Skeletal muscle tissue (tissue), 4 donors: ENCODE data around the gene EDEM3. TPM values are rescaled to one million over a fixed set of nuclear protein-coding genes. Genes with fewer than 3 reads are reported as not detected.

ENCODE experiments used
- H3K27ac ChIP-seq: one replicate; pipeline ENCODE4 v1.7.0; 2013; ENCODE audit warnings: mild to moderate bottlenecking, low read depth, low read length, inconsistent platforms
- H3K27me3 ChIP-seq, 3 donors: one replicate each; pipeline ENCODE4 v1.7.0; 2013; ENCODE audit warnings: low read length in 3 of 3; ENCODE audit not compliant: control insufficient read depth in 3 of 3, insufficient read depth in 3 of 3
- H3K36me3 ChIP-seq, 3 donors: one replicate each; pipeline ENCODE4 v1.7.0; 2013; ENCODE audit warnings: low read length in 3 of 3; ENCODE audit not compliant: control insufficient read depth in 3 of 3, insufficient read depth in 3 of 3
- H3K4me1 ChIP-seq, 3 donors: one replicate each; pipeline ENCODE4 v1.7.0; 2013; ENCODE audit warnings: low read length in 3 of 3, mild to moderate bottlenecking in 3 of 3; ENCODE audit not compliant: control insufficient read depth in 3 of 3, insufficient read depth in 3 of 3
- H3K4me3 ChIP-seq, 3 donors: one replicate each; pipeline ENCODE4 v1.7.0; 2013; ENCODE audit warnings: low read length in 3 of 3
- H3K9ac ChIP-seq, 3 donors: one replicate each; pipeline ENCODE4 v1.7.0; 2013; ENCODE audit warnings: low read length in 3 of 3, mild to moderate bottlenecking in 3 of 3, moderate library complexity in 2 of 3, low read depth in 1 of 3
- H3K9me3 ChIP-seq, 3 donors: one replicate each; pipeline ENCODE4 v1.7.0; 2013; ENCODE audit warnings: low read length in 3 of 3; ENCODE audit not compliant: control insufficient read depth in 3 of 3
- total RNA-seq: library from RNA; depleted of rRNA; stranded (reverse); fragments of >200 nt; gene quantifications from one replicate; pipeline ENCODE4 v1.2.3, GENCODE V29; 2014
- donor health status: Osteomylitis.

Gene EDEM3
- total RNA-seq, 1 donor from 2014 or later, result 28.2 TPM

GRCh38 chr1:184661801-184662200 is 92.9 kb downstream of the EDEM3 start:
- Histone ChIP-seq H3K9ac (no peak overlapping the region), H3K27ac (no peak overlapping the region), H3K4me1 (peaks cover 9 to 25% (median 14%) of the 10 kb centered on the region in 3 donors), H3K36me3 (no peaks in the 10 kb centered on the region), H3K9me3 (no peaks in the 10 kb centered on the region), H3K4me3 (no peak overlapping the region), H3K27me3 (no peaks in the 10 kb centered on the region)

- Histone ChIP-seq H3K4me1 (peaks cover 9 to 22% (median 14%) of the 10 kb centered on the region in 3 donors), H3K4me3 (no peak overlapping the region), H3K27me3 (no peaks in the 10 kb centered on the region), H3K27ac (no peak overlapping the region), H3K9ac (no peak overlapping the region), H3K9me3 (no peaks in the 10 kb centered on the region), H3K36me3 (no peaks in the 10 kb centered on the region)
Measured at GRCh38 chr1:184660462-184661191, 94.0 kb downstream of the EDEM3 start.

GRCh38 chr1:184658055-184658454 is 96.6 kb downstream of the EDEM3 start:
- no peak overlapping the region for H3K4me3 ChIP-seq
- H3K27me3 ChIP-seq, result no peaks in the 10 kb centered on the region
- no peak overlapping the region for H3K9ac ChIP-seq
- no peaks in the 10 kb centered on the region for H3K9me3 ChIP-seq
- H3K4me1 ChIP-seq, result no peaks in the 10 kb centered on the region
- H3K27ac ChIP-seq, result no peak overlapping the region
- no peaks in the 10 kb centered on the region for H3K36me3 ChIP-seq

- no peak overlapping the region for H3K27ac ChIP-seq
- H3K9me3 ChIP-seq, result no peaks in the 10 kb centered on the region
- H3K4me1 ChIP-seq, result no peaks in the 10 kb centered on the region
- no peak overlapping the region for H3K4me3 ChIP-seq
- H3K27me3 ChIP-seq, result no peaks in the 10 kb centered on the region
- H3K36me3 ChIP-seq, result no peaks in the 10 kb centered on the region
- H3K9ac ChIP-seq, result no peak overlapping the region
Measured at GRCh38 chr1:184656221-184656620, 98.4 kb downstream of the EDEM3 start.

GRCh38 chr1:184655185-184655584 is 99.5 kb downstream of the EDEM3 start:
- Histone ChIP-seq H3K27me3 (no peaks in the 10 kb centered on the region), H3K9ac (no peak overlapping the region)

GRCh38 chr1:184650177-184650866 is 104.3 kb downstream of the EDEM3 start:
- Histone ChIP-seq H3K27ac (no peak overlapping the region), H3K9ac (no peak overlapping the region)

More at GRCh38 chr1:184655185-184655584, 99.5 kb downstream of the EDEM3 start:
- Histone ChIP-seq H3K4me3 (no peak overlapping the region), H3K4me1 (peaks cover 0 to under 1% (median 0%) of the 10 kb centered on the region in 3 donors), H3K27ac (no peak overlapping the region), H3K9me3 (no peaks in the 10 kb centered on the region), H3K36me3 (no peaks in the 10 kb centered on the region)

GRCh38 chr1:184649451-184649888 is 105.2 kb downstream of the EDEM3 start:
- peak overlapping the region; percentile 21 for H3K27ac ChIP-seq
- no peaks in the 10 kb centered on the region for H3K36me3 ChIP-seq
- H3K4me1 ChIP-seq, result peaks cover 11 to 29% (median 21%) of the 10 kb centered on the region in 3 donors
- no peaks in the 10 kb centered on the region for H3K9me3 ChIP-seq
- H3K27me3 ChIP-seq, result no peaks in the 10 kb centered on the region
- peak overlapping the region in 2 of 3 donors; percentile 18 to 33 for H3K4me3 ChIP-seq
- H3K9ac ChIP-seq, result no peak overlapping the region

More at GRCh38 chr1:184650177-184650866, 104.3 kb downstream of the EDEM3 start:
- no peaks in the 10 kb centered on the region for H3K27me3 ChIP-seq
- H3K4me1 ChIP-seq, result peaks cover 11 to 29% (median 21%) of the 10 kb centered on the region in 3 donors
- H3K9me3 ChIP-seq, result no peaks in the 10 kb centered on the region
- H3K36me3 ChIP-seq, result no peaks in the 10 kb centered on the region
- H3K4me3 ChIP-seq, result no peak overlapping the region

- H3K9me3 ChIP-seq, result no peaks in the 10 kb centered on the region
- peaks cover 11 to 29% (median 21%) of the 10 kb centered on the region in 3 donors for H3K4me1 ChIP-seq
- H3K27me3 ChIP-seq, result no peaks in the 10 kb centered on the region
- no peaks in the 10 kb centered on the region for H3K36me3 ChIP-seq
- no peak overlapping the region for H3K9ac ChIP-seq
- H3K27ac ChIP-seq, result peak overlapping the region; percentile 21
- H3K4me3 ChIP-seq, result peak overlapping the region in 2 of 3 donors; percentile 18 to 33
Measured at GRCh38 chr1:184648856-184649201, 105.8 kb downstream of the EDEM3 start.

- Histone ChIP-seq H3K36me3 (no peaks in the 10 kb centered on the region), H3K9me3 (no peaks in the 10 kb centered on the region), H3K4me3 (peak overlapping the region in 1 of 3 donors; percentile 33), H3K27me3 (no peaks in the 10 kb centered on the region), H3K27ac (no peak overlapping the region), H3K4me1 (peaks cover 11 to 29% (median 21%) of the 10 kb centered on the region in 3 donors), H3K9ac (no peak overlapping the region)
Measured at GRCh38 chr1:184648160-184648855, 106.3 kb downstream of the EDEM3 start.
